ENCODE measurements around the gene KIF1B.
"Not testable (repeated sequence)": the region's sequence is repeated elsewhere in the genome, so short reads cannot be mapped to it uniquely, and the experiment has no call there.

Gene KIF1B

DNA sequence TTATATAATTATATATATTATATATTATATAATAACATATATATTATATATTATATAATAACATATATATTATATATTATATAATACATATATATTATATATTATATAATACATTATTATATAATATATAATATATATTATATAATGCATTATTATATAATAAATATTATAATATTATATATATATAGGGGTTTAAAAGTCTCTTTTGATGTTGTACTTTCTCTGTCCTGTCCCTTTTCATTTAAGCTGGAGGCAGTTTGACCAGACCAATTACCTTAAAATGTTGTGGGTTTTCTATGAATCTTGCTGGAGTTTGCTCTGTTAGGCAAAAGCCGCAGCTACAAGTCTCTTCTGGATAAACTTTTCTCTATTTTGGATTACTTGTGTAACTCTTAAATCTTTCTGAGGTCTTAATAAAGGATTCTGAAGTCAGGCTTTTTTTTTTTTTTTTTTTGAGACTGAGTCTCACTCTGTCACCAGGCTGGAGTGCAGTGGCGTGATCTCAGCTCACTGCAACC is 22.2 kb upstream of the KIF1B start:
- H3K27ac ChIP-seq, result no peak overlapping the region
- DNase-seq (ENCODE audit: low read depth, low spot score), result no peak

DNA sequence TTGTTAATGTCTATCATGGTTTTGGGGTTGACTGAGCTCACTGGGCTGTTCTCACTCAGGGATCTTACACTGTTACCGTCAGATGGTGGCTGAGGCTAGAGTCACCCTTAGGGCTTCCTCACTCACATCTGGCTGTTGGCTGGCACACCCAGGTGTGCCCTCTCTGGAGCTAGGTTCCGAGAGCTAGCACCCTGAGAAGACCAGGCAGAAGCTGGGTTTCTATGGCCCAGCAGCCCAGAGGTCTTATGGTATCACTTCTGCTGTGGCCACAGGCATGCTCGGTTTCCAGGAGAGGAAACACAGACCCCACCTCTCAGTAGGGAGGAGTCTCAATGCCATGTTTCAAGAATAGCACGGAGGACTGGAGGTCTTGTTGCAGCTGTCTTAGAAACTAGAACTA is 20.7 kb upstream of the KIF1B start:
- H3K27ac ChIP-seq, result no peak overlapping the region

DNA sequence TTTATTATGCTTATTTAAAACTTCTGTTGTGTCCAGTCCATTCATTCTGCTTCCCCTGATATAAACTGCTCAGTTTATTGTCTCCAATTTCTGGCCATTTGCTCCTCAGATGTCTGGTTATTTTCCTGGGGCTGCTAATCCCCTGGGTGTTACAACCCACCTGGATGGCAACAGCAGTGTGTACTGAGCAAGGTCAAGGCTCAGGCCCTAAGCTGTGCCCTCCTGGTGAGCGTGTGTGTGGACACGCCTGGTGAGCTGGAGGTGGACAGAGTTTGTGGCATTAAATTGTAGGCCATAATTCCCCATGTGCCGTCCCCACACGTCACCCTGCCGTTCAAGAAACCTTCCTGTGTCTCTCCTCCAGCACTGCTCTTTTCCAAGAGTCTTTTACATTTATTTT is 18.1 kb upstream of the KIF1B start:
- no peak overlapping the region for H3K27ac ChIP-seq
- no peak for DNase-seq (ENCODE audit: low read depth, low spot score)

More for the DNA sequence above, 20.7 kb upstream of the KIF1B start:
- DNase-seq (ENCODE audit: low read depth, low spot score), result no peak

DNA sequence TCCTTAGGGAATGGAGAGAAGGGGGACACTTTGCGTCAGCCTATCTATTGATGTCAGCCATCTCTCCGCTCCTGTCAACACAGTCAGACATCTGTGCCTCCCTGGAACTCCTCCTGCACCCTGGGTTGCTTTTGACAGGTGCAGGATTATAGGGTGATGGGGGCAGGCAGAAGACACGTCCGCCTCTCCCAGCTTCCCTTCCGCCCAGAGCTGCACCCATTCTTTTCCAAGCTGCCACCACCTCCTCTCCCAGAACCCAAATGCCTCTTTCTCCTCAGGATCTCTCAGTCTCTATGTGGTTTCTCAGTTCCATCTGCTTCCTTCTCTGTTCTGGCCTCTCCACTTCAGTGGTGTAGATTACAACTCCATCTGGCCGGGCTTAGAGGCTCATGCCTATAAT is 17.1 kb upstream of the KIF1B start:
- H3K27ac ChIP-seq, result no peak overlapping the region
- DNase-seq (ENCODE audit: low read depth, low spot score), result no peak

DNA sequence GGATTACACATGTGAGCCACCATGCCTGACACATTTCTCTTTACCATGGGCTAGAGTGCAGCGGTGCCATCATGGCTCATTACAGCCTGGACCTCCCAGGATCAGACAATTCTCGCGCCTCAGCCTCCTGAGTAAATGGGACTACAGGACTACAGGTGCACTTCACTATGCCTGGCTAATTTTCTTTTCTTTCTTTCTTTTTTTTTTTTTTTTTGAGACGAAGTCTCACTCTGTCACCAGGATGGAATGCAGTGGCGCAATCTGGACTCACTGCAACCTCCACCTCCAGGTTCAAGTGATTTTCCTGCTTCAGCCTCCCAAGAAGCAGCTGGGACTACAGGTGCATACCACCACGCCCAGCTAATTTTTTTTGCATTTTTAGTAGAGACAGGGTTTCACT is 14.8 kb upstream of the KIF1B start:
- no peak for DNase-seq (ENCODE audit: low read depth, low spot score)
- H3K27ac ChIP-seq, result no peak overlapping the region

DNA sequence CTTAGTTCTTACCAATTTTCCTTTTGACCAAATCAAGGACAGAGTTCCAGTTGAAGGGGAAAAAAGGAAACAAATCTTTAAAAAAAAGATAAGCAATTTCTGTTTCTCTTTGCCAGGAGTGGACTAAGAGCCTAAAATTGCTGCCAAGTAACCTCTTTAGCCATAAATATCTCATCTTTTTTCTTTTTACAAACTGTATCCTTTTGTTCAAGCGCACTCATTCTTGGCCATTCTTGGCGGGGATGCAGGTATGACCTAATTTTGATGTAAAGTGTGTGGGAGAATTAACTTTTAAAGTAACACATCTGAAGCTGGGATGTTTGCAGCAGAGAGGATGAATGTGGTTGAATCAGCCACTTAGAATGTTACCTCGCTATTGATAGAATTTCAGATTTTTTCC is 13.4 kb upstream of the KIF1B start:
- H3K27ac ChIP-seq, result no peak overlapping the region
- DNase-seq (ENCODE audit: low read depth, low spot score), result no peak

DNA sequence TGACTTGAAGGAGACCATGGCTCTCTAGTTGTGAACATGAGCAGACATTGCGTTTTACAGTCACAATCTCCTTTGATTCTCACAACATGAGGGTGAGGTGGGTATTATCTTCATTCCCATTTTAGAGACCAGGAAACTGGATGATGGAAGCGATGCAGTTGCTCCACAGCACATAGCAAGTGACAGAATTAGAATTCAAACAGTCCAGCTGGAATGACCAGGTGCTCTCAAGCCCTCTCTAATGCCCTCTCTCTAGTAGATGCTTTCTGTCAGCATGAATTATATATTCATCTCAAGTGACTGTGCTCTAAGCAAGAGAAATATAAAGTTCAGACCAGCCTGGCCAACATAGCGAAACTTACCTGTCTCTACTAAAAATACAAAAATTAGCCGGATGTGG is 9.8 kb upstream of the KIF1B start:
- no peak for DNase-seq (ENCODE audit: low read depth, low spot score)
- no peak overlapping the region for H3K27ac ChIP-seq

DNA sequence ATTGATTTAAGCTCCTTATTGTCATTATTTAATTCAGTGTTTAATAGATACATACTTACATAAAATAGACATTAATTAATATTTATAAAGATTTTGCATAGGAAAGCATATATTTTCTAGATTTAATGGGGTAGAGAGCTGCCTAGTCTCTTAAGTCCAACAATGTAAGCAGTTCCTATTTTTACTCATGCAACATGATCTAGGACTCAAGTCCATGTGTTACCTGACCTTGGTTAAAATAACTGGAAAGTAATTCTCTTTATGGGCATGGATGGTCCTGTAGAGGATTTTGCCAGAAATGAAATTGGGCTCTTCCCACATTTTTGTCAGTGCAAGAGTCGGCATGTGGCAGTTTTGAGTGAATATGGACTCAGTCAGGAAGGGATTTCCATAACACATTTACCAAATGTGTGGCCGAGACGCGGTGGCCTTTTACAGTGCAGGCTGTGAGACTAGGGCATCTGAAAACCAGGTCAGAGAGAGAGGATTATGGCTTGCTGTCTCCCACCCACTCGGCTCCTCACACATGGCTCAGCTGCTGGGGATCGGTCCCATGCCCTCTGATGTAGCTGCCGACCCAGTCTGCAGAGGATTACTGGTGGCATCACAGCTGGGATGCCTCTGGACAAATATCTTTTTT is 6.2 kb upstream of the KIF1B start:
- no peak for DNase-seq (ENCODE audit: low read depth, low spot score)
- H3K27ac ChIP-seq, result no peak overlapping the region

DNA sequence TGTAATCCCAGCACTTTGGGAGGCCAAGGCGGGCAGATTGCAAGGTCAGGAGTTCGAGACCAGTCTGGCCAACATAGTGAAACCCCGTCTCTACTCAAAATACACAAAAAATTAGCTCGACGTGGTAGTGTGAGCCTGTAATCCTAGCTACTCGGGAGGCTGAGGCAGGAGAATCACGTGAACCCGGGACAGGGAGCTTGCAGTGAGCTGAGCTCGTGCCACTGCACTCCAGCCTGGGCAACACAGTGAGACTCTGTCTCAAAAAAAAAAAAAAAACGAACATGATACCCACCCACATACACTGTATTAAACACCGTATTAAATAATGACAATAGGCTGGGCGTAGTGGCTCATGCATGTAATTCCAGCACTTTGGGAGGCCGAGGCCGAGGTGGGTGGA is 5.2 kb upstream of the KIF1B start:
- H3K27ac ChIP-seq; DNase-seq (ENCODE audit: low read depth, low spot score): not testable (repeated sequence)

DNA sequence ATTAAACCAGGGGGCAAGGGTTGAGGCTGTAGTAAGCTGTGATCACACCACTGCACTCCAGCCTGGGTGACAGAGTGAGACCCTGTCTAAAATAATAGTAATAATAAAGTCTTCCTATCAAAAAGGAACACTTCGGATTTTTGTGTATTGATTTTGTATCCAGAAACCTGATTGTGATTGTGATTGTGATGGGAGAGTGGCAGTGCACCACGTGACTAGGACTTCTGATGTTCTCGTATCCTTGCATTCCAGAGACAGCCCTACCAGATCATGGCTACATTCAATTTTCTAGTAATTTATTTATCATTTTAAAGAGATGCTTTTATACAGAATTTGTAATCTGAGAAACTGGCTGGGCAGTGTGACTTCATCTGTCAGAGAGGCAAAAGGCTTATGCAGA is 2.6 kb upstream of the KIF1B start:
- H3K27ac ChIP-seq, result no peak overlapping the region
- DNase-seq (ENCODE audit: low read depth, low spot score), result no peak

DNA sequence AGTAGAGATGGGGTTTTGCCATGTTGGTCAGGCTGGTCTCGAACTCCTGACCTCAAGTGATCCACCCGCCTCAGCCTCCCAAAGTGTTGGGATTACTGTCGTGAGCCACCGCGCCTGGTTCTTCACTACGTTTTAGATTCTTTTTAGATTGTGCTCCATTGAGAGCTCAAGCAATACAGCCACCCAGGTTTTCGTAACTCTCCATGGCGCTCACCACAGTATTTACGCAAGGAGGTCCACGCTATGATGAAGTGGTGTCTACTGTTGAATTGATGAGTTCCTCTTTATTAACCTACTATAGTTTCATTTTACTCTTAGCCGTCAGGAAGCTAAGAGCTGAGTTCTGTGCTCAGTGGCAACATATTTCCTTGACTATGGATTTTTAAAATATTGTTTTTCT is 1.8 kb upstream of the KIF1B start:
- no peak overlapping the region for H3K27ac ChIP-seq
- DNase-seq (ENCODE audit: low read depth, low spot score), result no peak

DNA sequence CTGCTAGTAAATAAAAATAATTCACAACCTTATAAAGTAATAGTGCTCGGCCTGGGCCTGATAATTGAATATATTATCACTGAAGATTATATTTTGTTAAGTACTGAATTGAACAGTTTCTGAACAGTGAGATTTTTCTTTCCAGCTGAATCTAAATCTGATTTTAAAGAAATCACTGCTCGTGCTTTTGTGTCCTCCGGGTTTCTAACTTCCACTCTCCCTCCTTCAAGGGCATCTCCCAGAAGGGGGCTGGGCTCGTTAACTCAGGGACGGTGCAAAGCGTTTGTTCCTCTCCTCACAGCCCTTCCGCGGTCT is 823 bp upstream of the KIF1B start:
- peak overlapping the region; percentile 84 for H3K27ac ChIP-seq
- no peak for DNase-seq (ENCODE audit: low read depth, low spot score)

DNA sequence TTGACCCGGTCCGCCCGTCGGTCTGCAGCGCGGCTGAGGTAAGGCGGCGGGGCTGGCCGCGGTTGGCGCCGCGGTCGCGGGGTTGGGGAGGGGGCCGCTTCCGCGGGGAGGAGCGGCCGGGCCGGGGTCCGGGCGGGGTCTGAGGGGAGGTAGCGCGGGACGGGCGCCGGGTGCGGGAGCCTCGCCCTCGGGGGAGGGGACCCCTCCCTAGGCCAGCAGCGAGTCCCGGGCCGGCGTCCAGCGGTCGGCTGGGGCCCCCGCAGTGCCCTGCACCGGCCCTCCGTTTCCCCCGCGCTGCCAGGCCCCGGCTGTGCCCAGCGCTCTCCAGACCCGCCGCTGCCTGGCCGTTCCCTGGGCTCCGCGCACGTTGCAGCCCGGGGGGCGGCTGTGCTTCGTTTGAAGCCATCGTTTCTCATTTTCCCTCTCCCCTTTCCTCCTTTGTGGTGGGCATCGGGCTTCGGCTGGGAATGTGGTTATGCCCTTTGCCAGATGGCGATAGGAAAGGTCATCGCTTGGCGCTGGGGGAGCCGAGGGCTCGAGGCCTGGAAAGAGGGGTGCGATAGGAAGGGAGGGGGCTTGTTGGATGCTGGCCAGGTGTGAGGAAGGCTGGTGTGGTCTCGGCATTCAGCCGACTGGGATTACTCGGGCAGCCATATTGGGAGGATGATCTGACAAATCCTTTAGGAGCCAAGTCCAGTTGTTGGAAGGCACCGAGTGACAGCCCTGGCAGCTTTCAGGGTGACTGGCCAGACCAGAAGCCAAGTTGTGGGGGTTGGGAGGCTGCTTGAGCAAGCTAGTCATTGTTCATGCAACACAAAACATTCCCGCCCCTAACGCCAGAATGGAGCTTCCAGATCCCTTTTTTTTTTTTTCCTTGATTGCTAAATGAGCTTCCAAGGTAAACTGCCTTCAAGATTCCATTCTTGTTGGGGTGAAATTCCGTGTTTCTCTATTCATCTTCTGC is 753 bp downstream of the KIF1B start:
- H3K27ac ChIP-seq, result peak overlapping the region; percentile 84
- DNase-seq (ENCODE audit: low read depth, low spot score), result no peak

DNA sequence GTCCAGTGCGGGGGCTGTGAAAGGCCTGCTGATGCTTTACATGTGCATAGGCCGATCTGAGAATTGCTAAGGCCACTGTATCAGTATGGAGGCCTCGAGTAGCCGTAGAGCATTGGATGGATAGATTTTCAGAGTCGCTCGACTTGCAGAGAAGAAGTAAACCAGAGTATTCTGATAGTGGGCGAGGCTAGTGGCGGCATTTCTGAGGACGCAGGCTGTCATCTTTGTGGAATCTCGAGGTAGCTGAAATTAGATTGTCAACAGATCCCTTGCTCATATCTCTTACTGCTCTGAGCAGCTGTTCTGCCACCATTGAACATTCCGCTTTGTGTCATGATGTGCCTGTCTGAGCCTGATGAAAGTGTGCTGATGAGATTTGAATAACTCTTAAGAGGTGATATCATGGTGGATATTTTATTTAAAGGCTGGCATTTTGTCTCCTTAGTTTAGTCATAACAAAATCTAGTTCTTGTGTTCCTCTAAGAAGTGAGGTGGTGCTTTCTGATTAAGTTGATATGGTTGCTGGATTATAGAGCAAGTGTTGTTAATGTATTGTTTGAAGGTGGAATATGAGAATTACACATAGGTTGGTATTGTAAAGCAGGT is 1.5 kb downstream of the KIF1B start:
- H3K27ac ChIP-seq, result peak overlapping the region; percentile 84

DNA sequence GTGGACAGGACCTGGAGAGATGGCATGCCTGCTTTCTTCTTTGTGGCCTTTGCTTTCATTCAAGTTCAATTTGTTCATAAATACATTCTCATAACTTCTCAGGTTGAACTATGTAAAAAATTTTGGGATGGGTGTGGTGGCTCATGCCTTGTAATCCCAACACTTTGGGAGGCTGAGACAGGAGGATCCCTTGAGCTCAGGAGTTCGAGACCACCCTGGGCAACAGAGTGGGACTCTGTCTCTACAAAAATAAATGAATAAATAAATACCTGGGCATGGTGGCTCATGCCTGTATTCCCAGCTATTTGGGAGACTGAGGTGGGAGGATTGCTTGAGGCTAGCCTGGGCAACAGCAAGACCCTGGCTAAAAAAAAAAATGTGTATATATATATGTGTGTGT is 2.1 kb downstream of the KIF1B start:
- DNase-seq (ENCODE audit: low read depth, low spot score), result no peak
- H3K27ac ChIP-seq, result peak overlapping the region; percentile 84

More for the DNA sequence above, 1.5 kb downstream of the KIF1B start:
- DNase-seq (ENCODE audit: low read depth, low spot score), result no peak

DNA sequence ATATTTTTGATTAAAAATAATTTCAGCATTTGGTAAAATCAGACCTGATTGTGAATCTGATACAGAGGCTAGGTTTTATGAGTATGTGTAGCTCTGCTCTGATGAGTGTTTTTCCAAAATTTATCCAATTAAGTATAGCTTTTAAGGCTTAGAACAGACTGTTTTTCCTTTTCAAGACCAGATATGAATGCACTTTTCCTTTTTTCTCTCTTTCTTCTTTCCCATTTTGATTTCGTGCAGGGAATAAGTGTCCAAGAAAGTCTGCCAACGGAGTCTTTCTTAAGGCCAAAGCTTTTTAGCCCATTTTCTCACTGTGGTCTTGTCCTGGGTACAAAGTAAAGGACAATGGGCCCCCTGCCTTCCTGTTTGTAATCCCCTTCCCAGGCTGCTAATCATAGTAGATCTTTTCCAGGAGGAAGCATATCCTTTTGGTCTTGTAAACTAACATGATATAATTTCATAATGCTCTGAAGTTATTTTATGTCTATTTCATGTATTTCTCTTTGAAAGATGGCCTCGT is 2.9 kb downstream of the KIF1B start:
- H3K27ac ChIP-seq, result no peak overlapping the region
- DNase-seq (ENCODE audit: low read depth, low spot score), result no peak

DNA sequence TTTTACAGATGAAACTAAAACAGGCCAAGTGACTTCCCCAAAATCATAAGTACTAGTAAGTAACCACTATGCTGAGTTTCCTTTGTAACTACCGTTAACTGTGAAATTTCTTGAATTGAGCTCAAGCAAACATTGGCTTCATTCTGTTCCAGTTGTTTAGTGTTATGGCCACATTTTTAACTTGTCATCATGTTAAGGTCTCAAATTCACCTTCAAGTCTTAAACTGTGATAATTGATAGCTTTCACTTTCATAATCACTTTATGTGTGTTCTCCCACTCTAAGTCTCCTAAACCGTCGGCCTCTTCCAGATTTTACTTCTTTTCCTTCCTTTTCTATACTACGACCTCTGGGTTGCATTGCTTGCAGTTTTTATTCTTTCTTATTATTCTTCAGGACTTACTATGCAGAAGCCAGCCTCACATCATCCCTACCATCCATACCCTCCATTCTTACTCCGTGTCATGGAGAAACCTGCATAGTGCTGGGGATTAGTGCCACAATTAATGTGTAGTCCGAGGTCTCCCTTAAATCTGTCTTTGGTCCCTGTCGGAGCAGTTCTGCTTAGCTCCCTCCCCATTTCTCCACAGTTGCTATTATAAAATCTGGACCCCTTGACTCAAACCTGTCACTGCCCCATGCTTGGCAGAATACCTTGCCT is 5.8 kb downstream of the KIF1B start:
- DNase-seq (ENCODE audit: low read depth, low spot score), result no peak
- no peak overlapping the region for H3K27ac ChIP-seq

DNA sequence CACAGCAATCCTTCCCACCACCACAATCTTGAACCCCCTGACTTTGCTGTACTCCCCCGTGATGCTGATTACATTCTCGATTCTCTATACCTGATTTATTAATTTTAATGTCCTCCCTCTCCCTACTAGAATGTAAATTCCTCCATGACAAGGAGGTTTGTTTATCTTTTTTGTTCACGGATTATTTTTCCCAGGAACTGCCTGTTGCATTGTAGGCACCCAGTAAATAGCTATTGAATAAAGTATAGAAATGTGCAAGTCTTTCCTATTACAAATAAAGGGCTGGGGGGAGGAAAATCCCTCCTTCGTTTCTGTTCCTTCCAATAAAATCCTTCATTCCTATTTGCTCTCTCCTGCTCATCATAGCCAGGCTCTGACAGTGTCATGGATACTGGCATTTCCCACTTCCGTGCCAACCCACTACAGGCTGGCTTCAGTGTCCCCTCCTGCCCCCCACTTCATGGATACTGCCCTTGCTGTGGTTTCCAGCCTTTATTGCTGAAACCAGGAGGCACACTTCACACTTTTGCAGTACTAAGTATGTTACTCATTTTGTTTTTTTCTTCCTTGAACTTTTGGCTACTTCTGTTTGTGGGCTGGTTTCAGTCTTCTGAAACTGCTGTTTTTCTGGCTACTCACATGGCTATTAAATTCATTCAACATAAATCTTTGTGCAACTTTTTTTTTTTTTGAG is 7.5 kb downstream of the KIF1B start:
- H3K27ac ChIP-seq, result no peak overlapping the region
- DNase-seq (ENCODE audit: low read depth, low spot score), result no peak

DNA sequence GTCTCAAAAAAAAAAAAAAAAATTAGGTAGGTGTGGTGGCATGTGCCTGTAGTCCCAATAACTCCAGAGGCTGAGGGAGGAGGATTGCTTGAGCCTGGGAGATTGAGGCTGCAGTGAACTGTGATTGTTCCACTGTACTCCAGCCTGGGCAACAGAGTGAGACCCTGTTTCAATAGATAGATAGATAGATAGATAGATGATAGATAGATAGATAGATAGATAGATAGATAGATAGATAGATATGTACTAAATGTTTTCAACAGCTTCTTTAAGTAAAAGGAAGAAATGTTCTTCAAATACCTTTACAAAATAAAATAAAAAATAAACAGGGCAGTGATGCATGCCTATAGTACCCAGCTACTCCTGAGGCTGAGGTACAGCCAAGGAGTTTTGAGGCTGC is 9.8 kb downstream of the KIF1B start:
- no peak for DNase-seq (ENCODE audit: low read depth, low spot score)
- H3K27ac ChIP-seq, result no peak overlapping the region

DNA sequence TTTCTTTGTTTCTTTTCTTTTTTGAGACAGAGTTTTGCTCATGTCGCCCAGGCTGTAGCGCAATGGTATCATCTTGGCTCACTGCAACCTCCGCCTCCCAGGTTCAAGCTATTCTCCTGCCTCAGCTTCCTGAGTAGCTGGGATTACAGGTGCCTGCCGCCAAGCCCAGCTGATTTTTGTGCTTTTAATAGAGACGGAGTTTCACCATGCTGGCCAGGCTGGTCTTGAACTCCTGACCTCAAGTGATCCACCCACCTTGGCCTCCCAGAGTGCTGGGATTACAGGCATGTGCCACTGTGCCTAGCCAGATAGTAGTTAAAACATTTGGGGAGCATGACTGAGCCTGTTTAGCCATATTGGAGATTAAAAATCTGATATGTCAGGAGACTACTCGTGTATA is 10.3 kb downstream of the KIF1B start:
- not testable (repeated sequence) for DNase-seq (ENCODE audit: low read depth, low spot score); H3K27ac ChIP-seq
